Measurements from ENCODE around the gene CAMTA1.
"Not testable (repeated sequence)": the region's sequence is repeated elsewhere in the genome, so short reads cannot be mapped to it uniquely, and the experiment has no call there.

The CAMTA1 gene

DNA sequence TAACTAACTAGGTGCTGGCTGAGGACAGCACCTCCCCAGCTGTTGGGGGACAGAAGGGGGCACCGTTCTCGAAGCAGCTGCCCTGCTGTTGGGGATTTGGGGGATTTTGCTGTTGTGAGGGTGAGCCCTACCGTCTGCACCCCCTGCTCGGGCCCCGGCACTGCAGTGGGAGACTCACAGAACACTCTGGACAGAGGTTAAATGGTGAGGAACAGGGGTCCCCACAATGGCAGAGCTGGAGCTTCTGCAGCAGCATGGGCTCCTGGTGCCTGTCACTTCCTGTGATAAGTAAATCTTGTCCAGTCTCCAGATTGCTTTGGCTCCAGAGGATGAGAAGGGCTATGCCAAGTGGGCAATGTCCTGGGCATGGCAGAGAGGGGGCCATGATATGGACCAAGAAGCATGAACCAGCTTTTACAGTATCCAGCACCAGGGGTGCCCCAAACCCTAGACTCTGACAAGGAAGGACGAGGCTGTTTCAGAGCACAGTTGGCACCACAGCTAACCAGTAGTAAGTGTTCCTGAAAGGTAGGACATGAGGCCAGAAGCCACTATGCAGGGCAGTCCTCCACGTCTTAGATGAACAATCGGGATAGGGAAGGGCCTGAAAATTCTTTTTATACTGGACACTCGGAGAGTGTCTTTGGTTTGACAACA, 620.7 kb downstream of the CAMTA1 start:
- DNase-seq (ENCODE audit: low read depth in 3 of 3), result no peak

DNA sequence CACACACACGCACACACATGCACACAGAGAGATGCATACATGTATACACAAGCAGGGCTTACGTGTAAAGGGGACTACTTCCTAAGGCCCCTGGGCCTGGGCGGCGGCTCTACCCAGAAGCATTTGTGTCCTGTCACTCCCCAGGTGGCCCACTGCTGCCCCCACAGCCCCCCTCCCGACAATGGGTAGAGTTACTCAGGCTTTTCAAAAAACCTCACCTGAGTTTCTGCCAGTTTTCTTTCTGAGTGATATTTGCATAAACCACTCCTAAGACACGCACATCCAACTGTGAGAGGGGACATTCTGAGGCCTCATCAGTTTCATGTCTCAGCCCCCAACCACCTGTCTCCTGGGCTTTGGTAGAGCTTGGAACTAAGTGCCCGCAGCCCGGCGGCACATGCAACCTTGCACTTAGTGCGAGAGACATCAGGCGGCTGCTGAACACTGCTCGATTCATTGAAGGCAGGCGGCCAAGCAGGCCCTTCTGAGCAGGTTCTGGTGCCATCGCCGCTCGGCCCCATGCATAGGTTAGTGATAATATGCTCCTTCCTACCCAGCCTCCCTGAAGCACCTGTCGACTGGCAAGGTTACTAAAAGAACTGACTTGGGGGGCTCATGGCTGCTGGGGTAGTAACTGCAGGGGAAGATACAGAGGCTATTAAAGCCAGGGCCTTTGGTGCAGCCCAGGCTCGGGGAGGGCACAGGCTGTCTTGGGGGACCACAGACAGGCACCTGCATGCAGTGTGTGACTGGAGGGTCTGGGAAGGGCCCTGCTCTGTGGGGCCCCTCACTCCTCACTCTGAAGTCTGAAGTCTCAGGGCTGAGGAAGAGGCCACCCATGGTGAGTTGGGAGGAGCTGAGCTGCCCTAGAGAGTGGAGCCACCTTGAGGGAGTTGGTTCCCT, 621.6 kb downstream of the CAMTA1 start:
- no peak for DNase-seq (ENCODE audit: low read depth in 3 of 3)

DNA sequence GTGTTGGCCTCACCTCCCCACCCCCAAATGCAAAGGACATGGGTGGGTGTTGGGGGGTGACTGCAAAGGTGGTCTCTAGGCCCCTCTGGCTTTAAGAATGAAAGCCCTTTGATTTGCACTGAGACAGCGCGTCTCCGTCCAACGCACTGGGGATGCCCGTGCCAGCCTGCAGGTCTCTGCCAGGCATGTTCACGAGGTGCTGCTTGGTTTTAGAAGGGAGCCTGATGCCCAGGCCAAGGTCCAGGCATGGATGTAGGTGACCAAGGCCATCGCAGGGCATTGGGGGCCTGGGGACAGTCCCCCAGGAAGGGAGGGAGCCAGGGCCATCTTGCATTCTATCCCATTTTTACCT, 622.3 kb downstream of the CAMTA1 start:
- DNase-seq (ENCODE audit: low read depth in 3 of 3), result no peak

DNA sequence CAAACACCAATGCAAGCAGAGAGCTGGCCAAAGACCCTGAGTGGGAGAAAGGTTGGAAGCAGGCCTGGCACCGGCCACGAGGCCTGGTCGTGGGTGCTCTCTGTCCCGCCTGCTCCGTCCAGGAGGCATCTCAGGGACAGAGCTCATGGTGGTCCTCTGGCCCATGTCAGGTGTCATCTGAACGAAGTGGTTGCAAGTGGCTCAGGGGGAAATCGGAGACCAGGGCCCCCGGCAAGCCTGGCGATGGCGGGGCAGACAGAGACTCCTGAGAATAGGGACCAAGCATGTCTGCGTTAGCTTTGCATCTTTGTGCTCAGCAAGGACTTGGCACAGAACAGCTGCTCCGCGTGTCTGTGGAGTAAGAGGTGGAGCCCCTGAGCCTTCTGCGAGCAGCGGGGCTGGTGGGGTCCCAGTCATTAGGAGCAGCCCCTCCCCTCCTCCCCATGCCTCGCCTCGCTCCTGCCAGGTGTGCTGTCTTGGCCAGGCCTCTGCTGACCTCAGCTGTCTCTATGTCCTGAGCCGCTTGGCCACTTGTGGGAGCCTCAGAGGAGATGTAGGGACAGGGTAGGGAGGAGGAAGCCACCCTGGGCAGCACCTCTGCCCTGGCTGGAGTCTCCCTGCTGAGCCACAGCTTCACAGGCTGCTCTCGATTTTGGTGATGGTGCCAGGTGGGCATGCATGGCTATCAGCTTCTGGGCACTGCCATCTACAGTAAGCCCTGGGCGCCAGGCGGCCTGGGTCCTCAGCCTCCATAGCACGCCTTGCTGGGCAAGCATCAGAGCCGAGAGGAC, 622.9 kb downstream of the CAMTA1 start:
- no peak for DNase-seq (ENCODE audit: low read depth in 3 of 3)

DNA sequence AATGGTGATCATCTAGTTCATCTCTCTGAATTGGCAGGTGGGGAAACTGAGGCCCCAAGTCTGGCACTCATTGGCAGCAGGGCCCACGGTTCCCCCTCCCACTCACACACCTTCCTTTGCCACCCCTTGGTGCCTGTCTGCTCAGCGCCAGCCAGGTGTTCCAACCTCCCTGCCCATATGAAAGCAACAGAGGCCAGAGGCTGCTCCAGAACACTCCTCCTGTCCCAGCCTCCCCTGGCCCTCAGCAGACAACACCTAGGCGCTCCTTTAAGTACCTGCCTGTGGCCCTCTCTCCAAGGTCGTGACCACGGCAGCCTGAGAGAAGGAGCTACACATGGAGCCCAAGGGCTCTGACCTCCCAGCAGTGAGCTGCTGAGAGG, 623.5 kb downstream of the CAMTA1 start:
- DNase-seq (ENCODE audit: low read depth in 3 of 3), result no peak

DNA sequence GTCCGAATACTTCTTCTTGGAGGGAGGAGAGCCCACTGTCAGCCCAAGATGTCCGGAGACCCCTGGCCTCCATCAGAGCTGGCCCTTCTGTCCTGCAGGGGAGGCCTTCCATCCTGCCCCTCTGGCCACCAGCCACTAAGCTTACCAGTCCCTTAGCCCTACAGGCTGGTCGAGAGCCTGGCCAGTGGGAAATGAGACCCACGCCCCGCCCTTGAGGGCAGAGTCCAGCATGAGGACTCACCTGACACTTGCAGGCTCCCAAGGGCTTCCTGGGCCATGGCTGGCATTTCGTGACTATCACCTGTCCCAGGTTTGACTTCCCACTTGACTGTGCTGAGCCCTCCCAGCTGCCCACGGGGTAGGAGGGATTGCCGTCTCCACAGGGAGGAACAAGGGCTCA, 624.0 kb downstream of the CAMTA1 start:
- no peak for DNase-seq (ENCODE audit: low read depth in 3 of 3)

DNA sequence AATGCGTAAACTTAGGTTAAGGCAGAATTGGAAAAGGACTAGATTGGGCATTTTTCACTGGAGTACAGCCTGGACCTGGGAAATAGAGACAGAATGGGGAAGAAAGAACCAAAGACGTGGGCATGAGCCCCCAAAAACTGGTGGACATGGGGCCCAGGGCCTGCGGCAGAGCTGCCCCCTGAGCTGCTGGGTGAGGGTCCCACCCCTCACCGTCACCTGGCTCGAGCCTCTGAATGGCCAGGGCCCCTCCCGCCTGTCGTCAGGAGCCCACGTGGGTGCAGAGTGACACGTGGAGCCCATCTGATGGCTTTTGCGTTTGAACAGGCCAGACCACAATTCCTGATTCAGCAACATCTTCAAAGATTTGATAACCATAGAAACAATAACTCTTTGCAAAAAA, 624.9 kb downstream of the CAMTA1 start:
- no peak for DNase-seq (ENCODE audit: low read depth in 3 of 3)

DNA sequence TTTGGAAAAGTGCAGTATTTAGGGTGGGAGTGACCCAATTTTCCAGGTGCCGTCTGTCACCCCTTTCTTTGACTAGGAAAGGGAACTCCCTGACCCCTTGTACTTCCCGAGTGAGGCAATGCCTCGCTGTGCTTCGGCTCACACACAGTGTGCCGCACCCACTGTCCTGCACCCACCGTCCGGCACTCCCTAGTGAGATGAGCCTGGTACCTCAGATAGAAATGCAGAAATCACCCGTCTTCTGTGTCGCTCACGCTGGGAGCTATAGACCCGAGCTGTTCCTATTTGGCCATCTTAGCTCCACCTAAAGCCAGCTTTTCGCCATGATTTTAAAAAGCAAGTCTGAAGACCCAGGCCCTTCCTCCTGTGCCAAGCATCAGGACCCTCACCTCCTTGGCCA, 632.4 kb downstream of the CAMTA1 start:
- DNase-seq (ENCODE audit: low read depth in 3 of 3), result not testable (repeated sequence)

DNA sequence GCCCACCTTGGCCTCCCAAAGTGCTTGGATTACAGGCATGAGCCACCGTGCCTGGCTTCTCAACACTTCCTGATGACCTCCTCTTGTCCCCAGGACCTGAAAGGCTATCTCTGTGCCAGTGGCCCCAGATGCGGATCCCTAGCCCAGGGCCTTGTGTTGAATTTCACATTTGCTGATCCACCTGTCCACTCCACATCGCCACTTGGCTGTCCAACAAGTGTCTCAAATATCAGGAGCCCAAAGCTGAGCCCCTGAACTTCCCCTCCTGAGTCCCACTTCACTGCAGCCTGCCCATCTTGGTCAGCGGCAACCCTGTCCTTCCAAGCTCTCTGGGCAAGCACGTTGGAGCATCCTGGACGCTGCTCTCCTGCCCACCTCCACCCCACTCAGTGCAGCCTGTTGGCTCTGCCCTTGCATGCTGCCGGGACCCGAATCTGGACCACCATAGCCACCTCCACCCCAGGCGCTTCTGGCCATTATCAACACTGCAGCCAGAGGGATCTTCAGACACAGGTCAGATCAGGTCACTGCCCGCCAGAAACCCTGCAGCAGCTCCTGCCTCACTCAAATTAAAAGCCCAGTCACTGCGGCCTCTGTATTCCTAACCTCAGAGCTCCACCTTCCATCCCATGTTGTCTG, 633.3 kb downstream of the CAMTA1 start:
- no peak for DNase-seq (ENCODE audit: low read depth in 3 of 3)

DNA sequence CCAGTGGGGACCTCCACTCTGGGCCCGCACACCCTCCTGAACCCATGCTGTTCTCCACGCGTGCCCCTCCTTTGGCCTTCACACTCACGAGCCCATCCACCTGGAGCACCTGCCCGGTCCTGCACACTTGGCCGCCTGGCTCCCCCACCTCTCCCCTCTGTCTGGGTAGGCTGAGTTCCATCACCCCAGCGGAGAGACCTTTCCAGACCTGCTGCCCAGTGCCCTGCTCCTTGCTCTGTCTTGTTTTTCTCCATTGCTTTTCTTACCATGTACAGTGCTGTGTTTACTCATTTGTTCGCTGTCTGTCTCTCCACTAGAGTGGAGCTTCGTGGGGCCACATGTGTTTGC, 634.8 kb downstream of the CAMTA1 start:
- no peak for DNase-seq (ENCODE audit: low read depth in 3 of 3)

DNA sequence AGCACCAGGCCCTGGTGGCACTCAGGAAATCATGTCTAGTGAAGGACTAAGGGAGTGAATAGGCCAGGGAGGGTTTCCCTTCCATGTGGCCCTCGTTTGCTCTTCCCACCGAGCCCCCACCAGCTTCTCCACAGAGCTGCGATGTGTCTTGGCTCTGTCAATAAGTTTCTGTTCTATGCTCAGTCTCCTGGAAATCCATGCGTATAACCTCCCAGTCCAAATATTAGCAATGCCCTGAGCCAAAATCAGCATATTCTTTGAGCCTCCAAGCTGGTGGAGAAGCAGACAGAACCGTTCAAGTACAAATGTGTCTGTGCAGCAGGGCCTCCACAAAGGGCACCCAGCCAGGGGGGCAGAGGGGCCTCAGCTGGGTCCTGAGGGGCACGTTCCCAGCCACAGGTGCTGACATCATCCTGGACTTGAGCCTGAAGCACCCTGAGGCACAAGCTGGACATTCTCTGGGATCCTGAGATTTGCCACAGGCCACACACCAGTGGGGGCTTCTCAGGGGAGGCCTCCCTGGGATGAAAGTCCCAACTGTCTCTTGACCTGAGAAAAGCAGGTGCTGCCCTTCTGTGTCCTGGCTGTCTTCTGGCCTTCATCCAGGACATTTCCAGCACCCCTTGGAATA, 635.3 kb downstream of the CAMTA1 start:
- DNase-seq (ENCODE audit: low read depth in 3 of 3), result no peak

DNA sequence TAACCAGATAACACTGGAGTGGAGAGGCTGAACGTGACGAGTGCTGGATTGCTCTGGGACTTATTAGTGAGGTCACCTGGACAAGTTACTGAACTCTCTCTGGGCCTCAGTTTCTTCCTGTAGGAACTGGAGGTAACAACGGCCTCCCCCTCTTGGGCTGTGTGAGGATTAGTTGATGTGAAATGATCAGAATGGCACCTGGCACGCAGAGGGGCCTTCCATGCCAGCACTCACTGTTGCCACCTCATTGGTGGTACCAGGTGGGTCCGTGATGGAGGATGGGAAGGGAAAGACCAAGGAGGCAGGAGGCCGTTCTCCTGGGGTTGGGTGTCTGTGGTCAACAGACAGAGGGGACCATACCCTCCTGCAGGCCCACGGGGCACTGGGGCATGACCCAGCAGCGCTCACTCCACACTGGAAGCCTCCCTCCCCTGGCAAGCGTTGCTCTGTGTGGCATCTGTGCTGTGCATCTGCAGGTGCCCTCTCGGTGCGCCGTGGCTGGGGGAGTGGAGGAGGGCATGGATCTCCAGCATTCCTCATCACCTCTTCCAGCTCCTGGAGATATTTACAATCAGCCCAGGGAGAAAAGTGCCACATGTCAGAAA, 636.3 kb downstream of the CAMTA1 start:
- no peak for DNase-seq (ENCODE audit: low read depth in 3 of 3)

DNA sequence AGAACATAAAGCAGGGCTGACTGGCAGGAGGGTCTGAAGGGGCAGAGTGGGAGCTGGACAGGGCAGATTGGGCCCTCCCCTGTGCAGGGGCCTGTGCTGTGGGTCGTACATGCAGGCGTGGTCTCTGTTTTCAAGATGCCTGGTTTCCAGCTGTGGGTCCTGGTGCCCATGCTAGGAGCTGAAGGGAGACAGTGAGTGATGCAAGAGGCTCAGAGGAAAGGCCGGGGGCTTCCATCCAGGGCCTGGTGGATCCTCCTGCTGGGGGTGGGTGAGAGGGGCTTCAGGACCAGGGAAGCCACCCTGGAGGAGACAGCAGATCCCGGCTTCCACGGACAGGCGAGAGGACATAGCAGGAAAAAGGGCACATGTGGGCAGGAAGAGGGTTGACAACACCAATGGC, 636.8 kb downstream of the CAMTA1 start:
- no peak for DNase-seq (ENCODE audit: low read depth in 3 of 3)

DNA sequence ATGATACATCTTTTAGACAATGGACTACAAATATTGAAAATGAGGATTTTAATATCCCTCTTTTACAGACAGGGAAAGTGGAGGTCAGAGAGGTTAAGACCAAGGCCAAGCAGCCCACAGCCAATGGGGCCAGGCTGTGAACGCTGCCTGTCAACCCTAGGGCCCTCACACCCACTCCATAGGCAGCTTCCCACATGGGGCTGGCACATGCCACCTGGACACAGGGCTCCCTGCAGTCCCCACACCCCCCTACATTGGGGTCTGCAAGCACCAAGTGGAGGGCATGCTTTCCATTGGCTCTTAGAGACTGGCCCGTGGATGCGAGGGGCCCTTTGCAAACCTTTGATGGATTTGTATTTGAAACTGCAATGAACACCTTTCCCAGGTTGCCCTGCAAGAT, 637.3 kb downstream of the CAMTA1 start:
- no peak for DNase-seq (ENCODE audit: low read depth in 3 of 3)

DNA sequence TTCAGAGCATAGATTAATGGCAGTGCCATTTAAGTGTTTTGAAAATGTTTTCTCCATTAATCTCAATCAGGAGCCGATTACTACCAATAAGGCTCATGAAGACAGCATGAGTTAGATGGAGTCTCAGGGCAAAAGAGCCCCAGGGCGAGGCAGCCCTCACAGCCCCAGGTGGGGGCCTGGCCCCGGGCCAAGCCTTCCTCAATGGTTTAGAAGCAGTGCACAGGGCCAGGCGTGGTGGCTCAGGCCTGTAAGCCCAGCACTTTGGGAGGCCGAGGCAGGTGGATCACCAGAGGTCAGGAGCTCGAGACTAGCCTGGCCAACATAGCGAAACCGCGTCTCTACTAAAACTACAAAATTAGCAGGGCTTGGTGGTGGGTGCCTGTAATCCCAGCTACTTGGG, 637.7 kb downstream of the CAMTA1 start:
- no peak for DNase-seq (ENCODE audit: low read depth in 3 of 3)

DNA sequence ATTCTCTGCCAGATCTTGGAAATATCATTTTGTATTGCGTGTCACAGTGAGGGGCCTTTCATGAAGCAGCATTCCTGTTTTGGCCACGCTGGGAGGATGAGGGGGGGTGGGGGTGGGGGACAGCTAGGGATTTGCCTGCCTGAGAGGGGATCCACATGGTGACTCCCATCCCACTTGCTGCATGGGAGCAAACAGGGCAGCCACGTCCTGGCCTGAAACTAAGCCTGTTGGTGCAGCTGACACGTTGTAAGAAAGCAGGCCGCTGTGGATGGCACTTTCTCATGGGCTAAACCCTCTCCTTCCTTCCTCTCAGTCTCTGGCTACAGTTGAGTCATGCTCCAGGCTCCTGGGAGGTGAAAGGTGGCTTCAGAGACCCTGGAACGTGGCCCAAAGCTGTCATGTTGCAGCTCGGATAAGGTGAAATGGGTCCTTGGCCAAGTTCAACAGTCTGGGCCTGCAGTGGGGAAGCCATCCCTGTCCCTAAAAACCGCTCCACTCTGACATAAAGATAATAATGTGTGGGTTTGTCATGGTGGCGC, 639.2 kb downstream of the CAMTA1 start:
- DNase-seq (ENCODE audit: low read depth in 3 of 3), result no peak

DNA sequence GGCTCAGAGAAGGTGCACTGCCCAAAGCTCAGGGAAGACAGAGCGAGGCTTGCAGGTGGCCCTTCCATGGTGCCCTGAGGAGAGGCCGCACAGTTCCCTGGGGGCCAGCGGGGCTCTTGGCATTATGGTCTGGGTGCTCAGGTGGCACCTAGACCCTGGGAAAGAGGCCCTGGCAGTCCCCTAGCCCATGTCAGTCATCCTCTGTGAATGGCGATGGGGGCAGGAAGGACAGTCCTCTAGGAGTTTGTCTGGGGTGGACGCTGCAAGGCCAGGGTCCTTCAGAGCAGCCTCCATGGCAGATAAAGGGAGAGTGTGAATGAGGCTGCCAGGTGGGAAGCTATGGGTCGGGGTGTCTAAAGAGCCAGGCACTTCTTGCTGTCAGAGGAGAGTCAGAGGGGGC, 640.0 kb downstream of the CAMTA1 start:
- DNase-seq (ENCODE audit: low read depth in 3 of 3), result no peak

DNA sequence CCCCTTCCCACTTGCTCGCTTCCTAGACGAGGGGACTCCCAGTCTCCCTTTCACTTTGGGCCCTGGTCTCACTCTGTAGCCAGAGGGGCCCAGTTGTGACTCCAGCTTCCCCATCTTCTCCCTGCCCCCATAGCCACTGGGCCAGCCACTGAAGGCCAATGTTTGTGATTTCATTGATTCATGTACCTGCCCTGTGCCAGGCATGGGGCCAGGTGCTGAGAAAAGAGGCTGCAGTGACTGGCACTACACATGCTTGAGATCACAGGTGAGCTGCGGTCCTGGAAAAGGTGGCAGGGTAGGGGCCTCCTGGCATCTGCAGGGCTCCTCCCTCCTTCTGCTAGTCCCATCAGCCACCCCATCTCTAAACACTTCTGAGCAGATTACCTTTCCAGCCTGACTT, 640.5 kb downstream of the CAMTA1 start:
- no peak for DNase-seq (ENCODE audit: low read depth in 3 of 3)

DNA sequence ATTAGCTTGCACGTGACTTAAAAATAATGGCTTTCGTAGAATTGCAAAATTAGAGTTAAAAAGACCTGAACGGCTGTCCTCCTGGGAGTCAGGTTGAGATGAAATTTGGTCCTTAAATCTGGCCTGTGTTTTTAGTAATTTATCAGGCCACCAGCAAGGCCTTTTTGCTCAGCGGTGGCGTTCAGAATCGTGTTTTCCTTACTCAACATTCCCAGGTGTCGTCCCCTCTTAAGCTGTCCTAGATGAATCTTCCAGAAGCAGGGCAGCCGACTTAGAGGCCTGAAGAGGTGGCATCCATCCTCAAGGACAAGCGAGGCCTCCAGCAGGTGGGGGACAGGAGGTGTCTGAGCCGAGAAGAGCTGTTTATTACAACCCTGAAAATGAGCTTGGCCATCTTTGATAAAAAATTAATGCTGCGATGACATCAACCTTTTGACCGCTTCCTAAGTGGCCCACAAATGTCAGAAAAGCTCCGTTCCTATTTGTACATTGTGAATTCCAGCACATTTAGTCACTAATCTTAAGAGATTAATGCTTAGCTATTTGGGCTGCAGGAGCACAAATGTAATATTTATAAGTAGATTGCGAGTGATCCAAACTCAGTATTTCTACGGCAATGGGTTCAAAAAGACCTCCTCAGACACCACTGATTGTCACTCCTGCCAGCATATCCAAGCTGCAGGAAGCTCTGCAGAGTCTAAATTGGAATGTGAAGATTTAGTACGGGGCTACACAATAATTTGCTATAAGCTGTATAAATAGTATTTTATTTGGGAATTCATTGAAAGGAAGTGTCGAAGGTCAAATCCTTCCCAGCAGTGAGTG, 641.7 kb downstream of the CAMTA1 start:
- DNase-seq (ENCODE audit: low read depth in 3 of 3), result no peak

DNA sequence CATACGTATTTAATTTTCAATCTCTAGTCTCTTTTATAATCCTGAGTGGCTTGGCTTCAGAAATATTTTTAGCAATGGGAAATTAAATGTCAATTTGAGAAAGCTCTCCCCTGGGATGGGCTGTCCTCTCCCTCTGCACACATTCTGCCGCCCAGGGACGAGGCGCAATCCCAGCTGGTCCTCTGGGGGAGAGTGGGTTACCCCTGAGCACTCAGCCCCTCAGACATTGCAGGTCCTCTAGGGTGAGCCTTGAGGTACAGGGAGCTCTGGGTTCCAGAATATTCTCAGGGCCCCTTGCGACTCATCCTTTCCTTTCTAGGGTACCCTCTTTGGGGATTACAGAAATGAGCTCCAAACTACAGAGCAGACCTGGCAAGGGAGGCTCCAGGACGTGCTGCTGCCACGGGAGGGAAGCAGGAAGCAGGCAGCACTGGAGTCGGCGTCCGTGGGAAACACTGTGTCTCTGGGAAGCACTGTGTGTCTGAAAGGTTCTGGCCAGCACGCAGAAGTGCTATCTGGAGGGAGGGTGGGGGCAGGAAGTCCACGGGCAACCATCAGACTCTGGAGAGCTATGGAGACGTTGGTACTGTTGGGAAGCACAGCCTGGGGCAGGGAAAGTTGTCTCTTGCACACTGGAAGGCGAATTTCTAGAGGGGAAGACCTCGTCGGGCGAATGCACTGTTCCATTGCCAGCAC, 642.5 kb downstream of the CAMTA1 start:
- no peak for DNase-seq (ENCODE audit: low read depth in 3 of 3)

Data from stimulated activated CD4-positive, alpha-beta T cell treated with anti-CD3 and anti-CD28 coated beads, TNF-alpha, amount 100 ng/mL, for 48 hours (primary cell).